GM12875 (cell line): ENCODE results near the gene IFIT1B.
"Not testable (repeated sequence)": the region's sequence is repeated elsewhere in the genome, so short reads cannot be mapped to it uniquely, and the experiment has no call there.

Source experiments
- H3K4me3 ChIP-seq: one replicate; pipeline ENCODE4 v1.5.1; 2011; ENCODE audit warnings: low read depth, low read length, control low read depth
- TF ChIP-seq, protein P1 (sequence below): IDR thresholded peaks from 2 replicates; pipeline ENCODE4 v1.5.1; 2011; ENCODE audit warnings: low read depth, mild to moderate bottlenecking, control low read depth, inconsistent platforms, low read length, moderate library complexity, borderline replicate concordance; ENCODE audit not compliant: insufficient read depth

Gene IFIT1B

DNA sequence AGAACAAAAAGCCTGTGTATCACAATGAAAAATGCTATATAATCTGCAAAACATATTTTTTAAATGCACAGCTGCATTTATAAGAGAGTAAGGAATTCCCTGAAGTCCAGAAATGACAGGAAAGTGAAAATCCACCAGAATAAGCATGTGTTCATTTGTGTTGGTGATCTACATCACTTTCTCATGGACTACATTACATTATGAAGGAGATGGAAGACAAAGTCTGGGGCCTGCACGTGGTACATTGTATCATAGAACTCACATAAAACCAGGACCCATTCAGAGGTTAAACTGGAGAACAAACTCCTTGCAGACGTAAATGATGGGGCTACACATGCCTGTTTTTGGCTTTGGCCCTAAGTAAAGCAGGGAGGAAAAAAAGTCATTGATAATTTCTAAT, 33.7 kb upstream of the IFIT1B start:
- no peak overlapping the region for H3K4me3 ChIP-seq
- TF ChIP-seq, protein P1, sequence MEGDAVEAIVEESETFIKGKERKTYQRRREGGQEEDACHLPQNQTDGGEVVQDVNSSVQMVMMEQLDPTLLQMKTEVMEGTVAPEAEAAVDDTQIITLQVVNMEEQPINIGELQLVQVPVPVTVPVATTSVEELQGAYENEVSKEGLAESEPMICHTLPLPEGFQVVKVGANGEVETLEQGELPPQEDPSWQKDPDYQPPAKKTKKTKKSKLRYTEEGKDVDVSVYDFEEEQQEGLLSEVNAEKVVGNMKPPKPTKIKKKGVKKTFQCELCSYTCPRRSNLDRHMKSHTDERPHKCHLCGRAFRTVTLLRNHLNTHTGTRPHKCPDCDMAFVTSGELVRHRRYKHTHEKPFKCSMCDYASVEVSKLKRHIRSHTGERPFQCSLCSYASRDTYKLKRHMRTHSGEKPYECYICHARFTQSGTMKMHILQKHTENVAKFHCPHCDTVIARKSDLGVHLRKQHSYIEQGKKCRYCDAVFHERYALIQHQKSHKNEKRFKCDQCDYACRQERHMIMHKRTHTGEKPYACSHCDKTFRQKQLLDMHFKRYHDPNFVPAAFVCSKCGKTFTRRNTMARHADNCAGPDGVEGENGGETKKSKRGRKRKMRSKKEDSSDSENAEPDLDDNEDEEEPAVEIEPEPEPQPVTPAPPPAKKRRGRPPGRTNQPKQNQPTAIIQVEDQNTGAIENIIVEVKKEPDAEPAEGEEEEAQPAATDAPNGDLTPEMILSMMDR: no peak

DNA sequence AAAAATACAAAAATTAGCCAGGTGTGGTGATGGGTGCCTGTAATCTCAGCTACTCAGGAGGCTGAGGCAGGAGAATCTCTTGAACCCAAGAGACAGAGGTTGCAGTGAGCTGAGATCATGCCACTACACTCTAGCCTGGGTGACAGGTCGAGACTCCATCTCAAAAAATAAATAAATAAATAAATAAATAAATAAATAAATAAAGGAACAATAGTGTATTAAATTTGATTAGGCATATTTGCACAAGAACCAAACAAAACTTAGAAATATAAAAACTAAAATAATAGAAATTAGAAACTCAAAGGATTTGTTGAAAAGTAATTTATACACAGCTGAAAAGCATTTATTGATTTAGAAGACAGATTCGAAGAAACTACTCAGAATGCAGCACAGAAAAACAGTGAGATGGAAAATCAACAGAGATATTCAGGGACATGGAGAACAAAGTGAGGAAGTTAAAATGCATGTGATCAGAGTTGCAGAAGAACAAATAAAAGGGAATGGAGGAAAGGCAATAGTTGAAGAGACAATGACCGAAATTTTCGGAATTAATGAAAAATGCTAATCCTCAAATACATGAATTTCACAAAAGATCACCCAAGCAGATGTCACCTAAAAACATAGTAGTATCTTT, 32.4 kb upstream of the IFIT1B start:
- TF ChIP-seq, protein P1: no peak

DNA sequence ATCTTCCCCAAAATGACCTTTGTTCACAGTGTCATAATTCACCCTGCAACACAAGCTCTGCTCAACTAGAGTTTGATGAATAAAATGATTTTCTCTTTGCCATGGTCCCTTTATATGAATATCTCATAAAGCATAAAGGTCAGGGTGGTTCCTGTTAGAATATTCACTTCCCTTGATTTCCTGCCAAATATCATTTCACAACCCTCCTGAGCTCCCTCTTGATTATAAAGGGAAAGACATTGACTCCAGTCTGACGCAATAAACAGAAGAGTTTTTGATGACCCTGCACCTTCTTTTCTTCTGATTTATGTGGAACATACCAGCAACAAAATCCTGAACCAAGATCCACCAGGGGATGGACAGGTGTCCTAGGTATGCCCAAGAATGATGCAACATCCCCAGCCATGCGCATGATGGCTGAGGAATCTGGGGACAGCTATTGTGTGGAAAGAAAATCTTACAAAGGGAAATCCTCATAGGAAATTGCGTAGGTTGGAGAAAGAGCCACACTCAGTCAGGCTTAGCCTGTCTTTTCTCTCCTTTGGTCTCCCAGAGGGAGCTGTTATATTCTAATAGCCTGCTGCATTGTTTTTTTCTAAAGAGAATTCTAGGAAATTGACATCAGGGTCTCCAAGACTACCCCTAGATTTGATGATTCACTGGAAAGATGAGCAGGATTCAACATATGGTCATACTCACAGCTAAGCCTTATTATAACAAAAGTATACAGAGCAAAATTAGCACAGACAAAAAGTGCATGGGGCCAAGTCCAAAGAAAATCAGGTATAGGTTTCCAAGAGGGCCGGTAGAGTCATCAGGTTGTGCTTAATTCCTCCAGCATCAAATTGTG, 31.2 kb upstream of the IFIT1B start:
- TF ChIP-seq, protein P1: no peak
- H3K4me3 ChIP-seq: no peak overlapping the region

More for the DNA sequence above, 32.4 kb upstream of the IFIT1B start:
- H3K4me3 ChIP-seq: no peak overlapping the region

DNA sequence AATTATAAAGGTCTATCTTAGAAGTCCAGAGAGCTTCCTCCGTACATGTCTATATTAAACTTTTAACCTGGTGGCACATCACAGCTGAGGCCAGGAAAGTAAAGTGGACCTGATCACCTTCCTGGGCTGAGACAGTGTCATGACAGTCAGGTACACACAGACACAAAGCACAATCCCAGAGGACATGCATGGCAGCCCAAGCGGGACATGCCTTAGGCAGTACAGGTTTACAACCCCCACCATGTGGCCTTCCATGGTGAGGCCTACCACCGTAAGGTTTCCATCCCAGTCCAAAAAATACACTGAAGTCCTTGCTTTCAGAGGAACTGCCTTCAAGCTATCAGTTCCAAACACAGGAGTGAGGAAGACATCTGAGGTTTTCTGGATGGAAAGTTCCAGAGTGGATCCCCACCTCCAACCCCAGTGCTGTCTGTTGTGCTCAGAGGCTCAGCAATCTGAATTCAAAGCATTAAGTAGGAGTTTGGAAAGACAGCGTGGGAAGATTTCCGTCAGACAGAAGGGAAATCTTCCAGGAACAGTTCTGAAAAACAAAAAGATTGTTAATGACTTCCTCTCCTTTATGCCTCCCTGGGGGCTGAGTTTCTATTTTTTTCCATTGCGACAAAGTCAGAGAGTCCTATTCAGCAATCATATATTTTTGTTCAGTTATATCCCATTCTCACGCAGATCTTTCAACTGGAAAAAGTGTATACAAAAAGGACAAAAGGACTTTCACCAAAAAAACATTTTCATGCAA, 30.0 kb upstream of the IFIT1B start:
- H3K4me3 ChIP-seq: no peak overlapping the region

DNA sequence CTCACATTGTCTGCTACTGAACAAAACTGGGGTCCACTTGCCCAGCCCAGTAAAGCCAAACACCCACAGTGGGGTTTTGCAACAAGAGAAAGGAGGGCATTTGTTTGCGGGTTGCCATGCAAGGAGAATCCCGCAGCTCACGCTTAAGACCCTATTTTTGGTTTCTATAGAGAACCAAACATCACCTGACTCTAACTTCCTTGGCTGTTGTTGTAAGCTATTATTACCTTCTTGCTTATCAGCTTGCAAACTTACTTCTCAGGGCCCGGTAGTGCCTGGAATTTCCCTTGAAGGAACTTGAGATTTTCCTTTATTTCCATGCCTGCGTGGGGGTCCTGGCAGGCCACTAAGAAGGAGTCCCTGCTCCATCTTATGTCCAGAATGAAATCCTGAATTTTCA, 29.4 kb upstream of the IFIT1B start:
- H3K4me3 ChIP-seq: no peak overlapping the region
- TF ChIP-seq, protein P1: no peak

More for the DNA sequence above, 30.0 kb upstream of the IFIT1B start:
- TF ChIP-seq, protein P1: no peak

DNA sequence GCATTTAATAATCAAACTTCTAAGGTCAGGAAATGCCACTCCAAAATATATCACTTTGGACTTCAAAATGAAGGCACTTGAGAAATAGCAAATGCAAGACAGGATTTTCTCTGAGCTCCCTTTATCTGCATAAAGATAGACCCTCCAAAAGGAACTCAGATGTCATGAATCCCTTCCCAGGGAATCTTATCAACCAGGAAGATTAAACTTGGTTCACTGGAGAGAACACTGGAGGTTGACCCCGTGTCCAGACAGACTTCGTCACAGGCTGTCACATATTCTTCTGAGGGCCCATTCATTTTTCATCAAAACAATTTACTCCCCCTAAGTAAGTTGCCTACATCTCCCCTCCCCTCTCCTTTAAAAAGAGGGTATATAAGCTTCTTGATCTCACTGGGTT, 28.9 kb upstream of the IFIT1B start:
- H3K4me3 ChIP-seq: no peak overlapping the region
- TF ChIP-seq, protein P1: no peak

DNA sequence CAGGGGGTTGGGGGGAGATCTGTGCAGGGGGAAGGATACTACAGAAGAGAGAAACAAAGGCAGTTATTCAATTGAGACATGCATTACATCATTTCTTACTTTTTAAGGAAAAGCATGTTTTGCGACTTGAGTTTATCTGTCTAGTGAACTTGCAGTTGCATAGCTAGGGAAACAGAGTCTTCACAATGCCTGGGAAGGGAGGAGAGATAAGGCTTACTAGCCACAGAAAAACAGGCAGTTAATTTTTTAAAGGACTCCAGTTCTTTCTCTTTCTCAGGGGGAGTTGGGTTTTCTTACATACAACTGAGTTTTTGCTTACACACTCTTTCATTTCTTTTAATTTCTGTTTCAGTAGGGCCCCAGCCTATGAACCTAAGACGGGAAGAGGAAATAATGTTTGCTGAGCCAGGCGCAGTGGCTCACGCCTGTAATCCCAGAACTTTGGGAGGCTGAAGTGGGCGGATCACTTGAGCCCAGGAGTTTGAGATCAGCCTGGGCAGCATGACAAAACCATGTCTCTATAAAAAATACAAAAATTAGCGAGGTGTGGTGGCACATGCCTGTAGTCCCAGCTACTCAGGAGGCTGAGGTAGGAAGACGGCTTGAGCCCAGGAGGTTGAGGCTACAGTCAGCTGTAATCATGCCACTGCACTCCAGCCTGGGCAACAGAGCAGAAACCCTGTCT, 27.1 kb upstream of the IFIT1B start:
- H3K4me3 ChIP-seq: not testable (repeated sequence)
